CD8-positive, alpha-beta memory T cell (primary cell): ENCODE data around the gene ZNF462. TPM values are rescaled to one million over a fixed set of nuclear protein-coding genes. Genes with fewer than 3 reads are reported as not detected.

Source experiments
- CTCF ChIA-PET: fragments of 350-600 bp; sonication (Branson Sonifier 250); formaldehyde crosslinking; loops from one replicate; lab custom pipeline; 2021; ENCODE audit warnings: antibody characterized with exemption; lab: Charles Lee
- POLR2A ChIA-PET: fragments of 350-600 bp; sonication (Branson Sonifier 250); formaldehyde crosslinking; loops from one replicate; lab custom pipeline; 2021; ENCODE audit warnings: antibody characterized with exemption; lab: Charles Lee
- DNase-seq, 5 donors: peaks; one replicate each; pipeline versions ENCODE4 v3.0.0 to v3.0.0-alpha.2; 2020 to 2022; ENCODE audit warnings: mixed read lengths in 1 of 5
- H3K27ac ChIP-seq: one replicate; pipeline ENCODE4 v1.7.0; 2013; ENCODE audit warnings: low read depth, mild to moderate bottlenecking, low read length, moderate library complexity
- H3K27me3 ChIP-seq: 2 replicates; pipeline ENCODE4 v1.7.0; 2013; ENCODE audit warnings: low read length, mild to moderate bottlenecking; ENCODE audit not compliant: insufficient read depth, poor library complexity, severe bottlenecking
- H3K36me3 ChIP-seq: 2 replicates; pipeline ENCODE4 v1.7.0; 2013; ENCODE audit warnings: mild to moderate bottlenecking, low read length, moderate library complexity; ENCODE audit not compliant: insufficient read depth
- H3K4me1 ChIP-seq: 2 replicates; pipeline ENCODE4 v1.7.0; 2013; ENCODE audit warnings: mild to moderate bottlenecking, low read length, moderate library complexity; ENCODE audit not compliant: insufficient read depth
- H3K4me3 ChIP-seq: 2 replicates; pipeline ENCODE4 v1.7.0; 2013; ENCODE audit warnings: mild to moderate bottlenecking, low read length
- H3K9me3 ChIP-seq: 2 replicates; pipeline ENCODE4 v1.7.0; 2013; ENCODE audit warnings: mild to moderate bottlenecking, low read length
- H3K27ac Mint-ChIP-seq, 8 donors: one replicate each; pipeline ENCODE4 v1.8.0; 2020 to 2021; ENCODE audit warnings: mixed read lengths in 8 of 8, mild to moderate bottlenecking in 6 of 8, inconsistent platforms in 3 of 8, moderate library complexity in 3 of 8
- H3K27me3 Mint-ChIP-seq, 2 donors: one replicate each; pipeline ENCODE4 v1.8.0; 2020 to 2021; ENCODE audit warnings: mixed read lengths in 2 of 2, mild to moderate bottlenecking in 1 of 2, moderate library complexity in 1 of 2
- H3K36me3 Mint-ChIP-seq, 3 donors: one replicate each; pipeline ENCODE4 v1.8.0; 2020 to 2021; ENCODE audit warnings: mixed read lengths in 3 of 3, inconsistent platforms in 1 of 3, mild to moderate bottlenecking in 1 of 3
- H3K4me1 Mint-ChIP-seq, 3 donors: one replicate each; pipeline ENCODE4 v1.8.0; 2020 to 2021; ENCODE audit warnings: mixed read lengths in 3 of 3, inconsistent platforms in 1 of 3, mild to moderate bottlenecking in 1 of 3
- H3K4me3 Mint-ChIP-seq, 7 donors: one replicate each; pipeline ENCODE4 v1.8.0; 2020 to 2021; ENCODE audit warnings: mixed read lengths in 7 of 7, mild to moderate bottlenecking in 6 of 7, moderate library complexity in 4 of 7, inconsistent platforms in 2 of 7
- H3K9me3 Mint-ChIP-seq, 5 donors: one replicate each; pipeline ENCODE4 v1.8.0; 2020 to 2022; ENCODE audit warnings: mixed read lengths in 5 of 5, mild to moderate bottlenecking in 3 of 5, moderate library complexity in 2 of 5, inconsistent platforms in 1 of 5
- polyA plus RNA-seq: library from polyadenylated mRNA; unstranded; fragments of 300-500 nt; fragmentation: Illumina TruSeq; gene quantifications from one replicate; pipeline ENCODE4 v1.2.3, GENCODE V29; 2021
- total RNA-seq, 2 experiments: library from RNA; stranded (reverse); gene quantifications; one replicate each; pipeline ENCODE4 v1.2.3, GENCODE V29; 2021

The ZNF462 gene
- total and polyA plus RNA-seq, 3 experiments from 2014 or later: 0.13 to 0.18 TPM; not detected in 1

- Mint-ChIP-seq H3K4me3 (no peak overlapping the region), H3K9me3 (peaks cover 0 to 4% (median 0%) of the 10 kb centered on the region in 5 donors), H3K36me3 (no peaks in the 10 kb centered on the region), H3K27ac (no peak overlapping the region), H3K4me1 (no peaks in the 10 kb centered on the region), H3K27me3 (no peaks in the 10 kb centered on the region)
- DNase-seq: no peak
- Histone ChIP-seq H3K27me3 (no peaks in the 10 kb centered on the region), H3K4me3 (no peak overlapping the region), H3K9me3 (no peaks in the 10 kb centered on the region), H3K4me1 (no peaks in the 10 kb centered on the region), H3K27ac (no peak overlapping the region), H3K36me3 (no peaks in the 10 kb centered on the region)
- POLR2A ChIA-PET: no interaction called here
- CTCF ChIA-PET: no interaction called here
Observed at GRCh38 chr9:107054146-107054545, 191.2 kb downstream of the ZNF462 start.

GRCh38 chr9:107059220-107059619 lies 196.3 kb downstream of the ZNF462 start:
- no peaks in the 10 kb centered on the region for H3K36me3 Mint-ChIP-seq
- no peak for DNase-seq
- no peak overlapping the region for H3K4me3 Mint-ChIP-seq
- H3K4me1 Mint-ChIP-seq: no peaks in the 10 kb centered on the region
- no peaks in the 10 kb centered on the region for H3K9me3 ChIP-seq
- no peaks in the 10 kb centered on the region for H3K27me3 ChIP-seq
- no peaks in the 10 kb centered on the region for H3K27me3 Mint-ChIP-seq
- H3K36me3 ChIP-seq: no peaks in the 10 kb centered on the region
- ChIA-PET POLR2A (no interaction called here), CTCF (no interaction called here)
- H3K4me3 ChIP-seq: no peak overlapping the region
- H3K4me1 ChIP-seq: no peaks in the 10 kb centered on the region
- peaks cover 0 to 4% (median 0%) of the 10 kb centered on the region in 5 donors for H3K9me3 Mint-ChIP-seq
- H3K27ac ChIP-seq: no peak overlapping the region
- no peak overlapping the region for H3K27ac Mint-ChIP-seq

- Histone ChIP-seq H3K4me3 (no peak overlapping the region), H3K9me3 (no peaks in the 10 kb centered on the region), H3K27ac (no peak overlapping the region), H3K27me3 (no peaks in the 10 kb centered on the region), H3K4me1 (no peaks in the 10 kb centered on the region), H3K36me3 (no peaks in the 10 kb centered on the region)
- H3K4me1 Mint-ChIP-seq: no peaks in the 10 kb centered on the region
- POLR2A ChIA-PET: no interaction called here
- no peak overlapping the region for H3K4me3 Mint-ChIP-seq
- H3K36me3 Mint-ChIP-seq: no peaks in the 10 kb centered on the region
- H3K9me3 Mint-ChIP-seq: peaks cover 0 to 4% (median 0%) of the 10 kb centered on the region in 5 donors
- DNase-seq: no peak
- no peak overlapping the region for H3K27ac Mint-ChIP-seq
- CTCF ChIA-PET: no interaction called here
- H3K27me3 Mint-ChIP-seq: peaks cover 0 to 2% of the 10 kb centered on the region in 2 donors
Observed at GRCh38 chr9:107060062-107060461, 197.1 kb downstream of the ZNF462 start.
